GM21619 (cell line): ENCODE data around the gene FUT8.

Experiments used
- ATAC-seq: cut with Tn5 transposase; IDR thresholded peaks from one replicate; pipeline ENCODE4 v1.9.1; 2021; ENCODE audit not compliant: unreplicated experiment

Gene FUT8

GRCh38 chr14:65412032-65412846 lies at the start of gene FUT8:
FUT8 (plus strand) TSS chr14:65412730; CDS start chr14:65561564, 148,834 bp downstream.
- ATAC-seq, result peak; percentile 60

GRCh38 chr14:65366802-65367565 lies 45.5 kb upstream of the FUT8 start:
- no peak for ATAC-seq

GRCh38 chr14:65369560-65369959 lies 43.0 kb upstream of the FUT8 start:
- ATAC-seq, result no peak

GRCh38 chr14:65370801-65371248 lies 41.7 kb upstream of the FUT8 start:
- no peak for ATAC-seq

- ATAC-seq, result no peak
Measured at GRCh38 chr14:65371784-65372183, 40.7 kb upstream of the FUT8 start.

- ATAC-seq, result no peak
Measured at GRCh38 chr14:65373016-65373670, 39.4 kb upstream of the FUT8 start.

- no peak for ATAC-seq
Measured at GRCh38 chr14:65373671-65374039, 38.9 kb upstream of the FUT8 start.

GRCh38 chr14:65377576-65377975 lies 35.0 kb upstream of the FUT8 start:
- no peak for ATAC-seq

- no peak for ATAC-seq
Measured at GRCh38 chr14:65382586-65382985, 29.9 kb upstream of the FUT8 start.

- ATAC-seq, result no peak
Measured at GRCh38 chr14:65387171-65387570, 25.4 kb upstream of the FUT8 start.

- no peak for ATAC-seq
Measured at GRCh38 chr14:65387628-65388027, 24.9 kb upstream of the FUT8 start.

GRCh38 chr14:65392296-65392695 lies 20.2 kb upstream of the FUT8 start:
- ATAC-seq, result no peak

- ATAC-seq, result no peak
Measured at GRCh38 chr14:65396082-65396910, 16.2 kb upstream of the FUT8 start.

- ATAC-seq, result no peak
Measured at GRCh38 chr14:65403231-65403630, 9.3 kb upstream of the FUT8 start.

GRCh38 chr14:65408113-65408512 lies 4.4 kb upstream of the FUT8 start:
- no peak for ATAC-seq

GRCh38 chr14:65410640-65411039 lies 1.9 kb upstream of the FUT8 start:
- ATAC-seq, result no peak

- peak; percentile 56 for ATAC-seq
Measured at GRCh38 chr14:65411656-65412031, 886 bp upstream of the FUT8 start.

GRCh38 chr14:65412856-65413738 lies 567 bp downstream of the FUT8 start:
- ATAC-seq, result peak; percentile 38

- ATAC-seq, result no peak
Measured at GRCh38 chr14:65413739-65414045, 1.2 kb downstream of the FUT8 start.

GRCh38 chr14:65414961-65415589 lies 2.5 kb downstream of the FUT8 start:
- ATAC-seq, result no peak
